ENCODE measurements around the gene APEH.

APEH gene

DNA sequence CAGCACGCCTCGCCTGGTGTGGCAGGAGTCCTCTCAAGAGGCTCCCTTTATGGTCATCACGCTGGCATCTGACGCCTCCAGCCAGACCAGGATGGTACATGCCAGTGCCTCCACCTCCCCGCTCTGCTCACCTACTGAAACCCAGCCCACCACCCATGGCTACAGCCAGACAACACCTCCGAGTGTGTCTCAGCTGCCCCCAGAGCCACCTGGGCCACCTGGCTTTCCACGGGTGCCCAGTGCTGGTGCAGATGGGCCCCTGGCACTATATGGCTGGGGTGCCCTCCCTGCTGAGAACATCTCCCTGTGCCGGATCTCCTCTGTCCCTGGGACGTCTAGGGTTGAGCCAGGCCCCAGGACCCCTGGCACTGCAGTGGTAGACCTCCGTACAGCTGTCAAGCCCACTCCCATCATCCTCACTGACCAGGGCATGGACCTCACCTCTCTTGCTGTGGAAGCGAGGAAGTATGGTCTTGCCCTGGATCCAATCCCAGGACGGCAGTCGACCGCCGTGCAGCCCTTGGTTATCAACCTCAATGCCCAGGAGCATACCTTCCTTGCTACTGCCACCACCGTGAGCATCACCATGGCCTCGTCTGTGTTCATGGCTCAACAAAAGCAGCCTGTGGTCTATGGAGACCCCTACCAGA is 19.9 kb upstream of the APEH start:
- DNase-seq (ENCODE audit: low read depth), result no peak
- TF ChIP-seq, protein P1, sequence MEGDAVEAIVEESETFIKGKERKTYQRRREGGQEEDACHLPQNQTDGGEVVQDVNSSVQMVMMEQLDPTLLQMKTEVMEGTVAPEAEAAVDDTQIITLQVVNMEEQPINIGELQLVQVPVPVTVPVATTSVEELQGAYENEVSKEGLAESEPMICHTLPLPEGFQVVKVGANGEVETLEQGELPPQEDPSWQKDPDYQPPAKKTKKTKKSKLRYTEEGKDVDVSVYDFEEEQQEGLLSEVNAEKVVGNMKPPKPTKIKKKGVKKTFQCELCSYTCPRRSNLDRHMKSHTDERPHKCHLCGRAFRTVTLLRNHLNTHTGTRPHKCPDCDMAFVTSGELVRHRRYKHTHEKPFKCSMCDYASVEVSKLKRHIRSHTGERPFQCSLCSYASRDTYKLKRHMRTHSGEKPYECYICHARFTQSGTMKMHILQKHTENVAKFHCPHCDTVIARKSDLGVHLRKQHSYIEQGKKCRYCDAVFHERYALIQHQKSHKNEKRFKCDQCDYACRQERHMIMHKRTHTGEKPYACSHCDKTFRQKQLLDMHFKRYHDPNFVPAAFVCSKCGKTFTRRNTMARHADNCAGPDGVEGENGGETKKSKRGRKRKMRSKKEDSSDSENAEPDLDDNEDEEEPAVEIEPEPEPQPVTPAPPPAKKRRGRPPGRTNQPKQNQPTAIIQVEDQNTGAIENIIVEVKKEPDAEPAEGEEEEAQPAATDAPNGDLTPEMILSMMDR (IDR thresholded peaks at IDR 0.05; ENCODE audit: insufficient read depth, low read depth, low read length, missing control alignments), result no peak
- H3K4me3 ChIP-seq (ENCODE audit: low read length), result no peak overlapping the region

DNA sequence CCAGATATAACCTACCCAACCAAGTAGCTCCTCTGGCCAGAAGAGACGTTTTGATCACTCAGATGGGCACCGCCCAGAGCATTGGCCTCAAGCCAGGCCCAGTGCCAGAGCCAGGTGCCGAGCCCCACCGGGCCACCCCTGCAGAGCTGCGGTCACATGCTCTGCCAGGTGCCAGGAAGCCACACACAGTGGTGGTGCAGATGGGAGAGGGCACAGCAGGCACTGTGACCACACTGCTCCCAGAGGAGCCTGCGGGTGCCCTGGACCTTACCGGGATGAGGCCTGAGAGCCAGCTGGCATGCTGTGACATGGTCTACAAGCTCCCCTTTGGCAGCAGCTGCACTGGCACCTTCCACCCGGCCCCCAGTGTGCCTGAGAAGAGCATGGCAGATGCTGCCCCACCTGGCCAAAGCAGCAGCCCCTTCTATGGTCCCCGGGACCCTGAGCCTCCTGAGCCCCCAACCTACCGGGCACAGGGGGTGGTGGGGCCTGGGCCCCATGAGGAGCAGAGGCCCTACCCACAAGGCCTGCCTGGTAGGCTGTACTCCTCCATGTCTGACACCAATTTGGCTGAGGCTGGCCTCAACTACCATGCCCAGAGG is 19.1 kb upstream of the APEH start:
- DNase-seq (ENCODE audit: low read depth), result no peak
- no peak overlapping the region for H3K4me3 ChIP-seq (ENCODE audit: low read length)
- TF ChIP-seq, protein P1 (IDR thresholded peaks at IDR 0.05; ENCODE audit: insufficient read depth, low read depth, low read length, missing control alignments), result no peak

DNA sequence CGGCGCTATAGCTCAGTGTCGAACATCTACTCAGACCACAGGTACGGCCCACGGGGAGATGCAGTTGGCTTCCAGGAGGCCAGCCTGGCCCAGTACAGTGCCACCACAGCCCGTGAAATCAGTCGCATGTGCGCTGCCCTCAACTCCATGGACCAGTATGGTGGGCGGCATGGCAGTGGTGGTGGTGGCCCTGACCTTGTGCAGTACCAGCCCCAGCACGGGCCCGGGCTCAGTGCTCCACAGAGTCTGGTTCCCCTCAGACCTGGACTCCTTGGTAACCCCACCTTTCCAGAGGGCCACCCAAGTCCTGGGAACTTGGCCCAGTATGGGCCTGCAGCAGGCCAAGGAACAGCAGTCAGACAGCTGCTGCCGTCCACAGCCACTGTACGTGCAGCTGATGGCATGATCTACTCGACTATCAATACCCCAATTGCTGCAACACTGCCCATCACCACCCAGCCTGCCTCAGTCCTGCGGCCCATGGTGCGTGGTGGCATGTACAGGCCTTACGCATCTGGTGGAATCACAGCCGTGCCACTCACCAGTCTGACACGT is 18.3 kb upstream of the APEH start:
- TF ChIP-seq, protein P1 (IDR thresholded peaks at IDR 0.05; ENCODE audit: insufficient read depth, low read depth, low read length, missing control alignments), result no peak
- DNase-seq (ENCODE audit: low read depth), result no peak
- no peak overlapping the region for H3K4me3 ChIP-seq (ENCODE audit: low read length)

DNA sequence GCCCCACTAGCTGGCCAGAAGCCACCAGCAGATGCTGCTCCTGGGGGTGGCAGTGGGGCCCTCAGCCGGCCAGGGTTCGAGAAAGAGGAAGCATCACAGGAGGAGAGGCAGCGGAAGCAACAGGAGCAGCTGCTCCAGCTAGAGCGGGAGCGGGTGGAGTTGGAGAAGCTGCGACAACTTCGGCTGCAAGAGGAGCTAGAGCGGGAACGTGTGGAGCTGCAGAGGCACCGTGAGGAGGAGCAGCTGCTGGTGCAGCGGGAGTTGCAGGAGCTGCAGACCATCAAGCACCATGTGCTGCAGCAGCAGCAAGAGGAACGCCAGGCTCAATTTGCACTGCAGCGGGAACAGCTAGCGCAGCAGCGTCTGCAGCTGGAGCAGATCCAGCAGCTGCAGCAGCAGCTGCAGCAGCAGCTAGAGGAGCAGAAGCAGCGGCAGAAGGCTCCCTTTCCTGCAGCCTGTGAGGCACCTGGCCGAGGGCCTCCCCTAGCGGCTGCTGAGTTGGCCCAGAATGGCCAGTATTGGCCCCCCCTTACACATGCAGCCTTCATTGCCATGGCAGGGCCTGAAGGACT is 17.5 kb upstream of the APEH start:
- no peak overlapping the region for H3K4me3 ChIP-seq (ENCODE audit: low read length)
- no peak for DNase-seq (ENCODE audit: low read depth)
- TF ChIP-seq, protein P1 (IDR thresholded peaks at IDR 0.05; ENCODE audit: insufficient read depth, low read depth, low read length, missing control alignments), result no peak

DNA sequence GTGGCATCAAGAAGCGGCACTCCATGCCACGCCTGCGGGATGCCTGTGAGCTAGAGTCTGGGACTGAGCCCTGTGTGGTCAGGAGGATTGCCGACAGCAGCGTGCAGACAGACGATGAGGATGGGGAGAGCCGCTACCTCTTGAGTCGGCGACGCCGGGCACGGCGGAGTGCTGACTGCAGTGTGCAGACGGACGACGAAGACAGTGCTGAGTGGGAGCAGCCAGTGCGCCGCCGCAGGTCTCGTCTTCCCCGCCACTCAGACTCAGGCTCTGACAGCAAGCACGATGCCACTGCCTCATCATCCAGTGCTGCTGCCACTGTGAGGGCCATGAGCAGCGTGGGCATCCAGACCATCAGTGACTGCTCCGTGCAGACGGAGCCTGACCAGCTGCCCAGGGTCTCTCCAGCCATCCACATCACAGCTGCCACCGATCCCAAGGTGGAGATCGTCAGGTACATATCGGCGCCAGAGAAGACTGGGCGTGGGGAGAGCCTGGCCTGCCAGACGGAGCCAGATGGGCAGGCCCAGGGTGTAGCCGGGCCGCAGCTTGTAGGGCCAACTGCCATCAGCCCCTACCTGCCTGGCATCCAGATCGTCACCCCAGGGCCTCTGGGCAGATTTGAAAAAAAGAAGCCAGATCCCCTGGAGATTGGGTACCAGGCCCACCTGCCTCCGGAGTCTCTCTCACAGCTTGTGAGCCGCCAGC is 16.8 kb upstream of the APEH start:
- DNase-seq (ENCODE audit: low read depth), result no peak
- TF ChIP-seq, protein P1 (IDR thresholded peaks at IDR 0.05; ENCODE audit: insufficient read depth, low read depth, low read length, missing control alignments), result no peak
- no peak overlapping the region for H3K4me3 ChIP-seq (ENCODE audit: low read length)

DNA sequence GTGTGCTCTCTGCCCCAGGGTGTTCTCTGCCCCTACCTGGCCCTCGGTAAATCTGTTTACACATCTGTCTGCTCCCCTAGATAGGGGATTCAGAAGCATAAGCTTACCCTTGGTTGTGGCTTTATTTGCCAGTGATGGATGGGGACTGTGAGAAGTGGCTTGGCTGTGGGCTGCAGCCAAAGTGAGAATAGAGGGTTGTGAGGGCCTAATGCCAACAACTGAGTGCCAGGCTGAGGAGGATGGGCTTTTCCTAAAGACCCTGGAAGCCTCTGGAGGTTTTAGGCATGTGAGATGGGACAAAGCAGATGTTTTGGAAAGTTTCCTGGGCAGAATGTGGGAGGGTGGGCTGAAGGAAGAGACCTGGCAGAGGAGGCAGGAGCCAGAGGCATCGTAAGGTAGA is 15.4 kb upstream of the APEH start:
- no peak for DNase-seq (ENCODE audit: low read depth)
- no peak overlapping the region for H3K4me3 ChIP-seq (ENCODE audit: low read length)
- TF ChIP-seq, protein P1 (IDR thresholded peaks at IDR 0.05; ENCODE audit: insufficient read depth, low read depth, low read length, missing control alignments), result no peak

All from epithelial cell of esophagus (primary cell).